Ovary (tissue), 3 donors: ENCODE data around the gene FAM222A.

Source experiments
- CTCF ChIP-seq, 3 donors: fragments of 450-650 bp in 2 of 3; fragments of 200-600 bp in 1 of 3; IDR thresholded peaks; one replicate each; pipeline versions ENCODE4 v1.5.1 to v1.8.0; 2016 to 2022; ENCODE audit warnings: antibody characterized with exemption in 3 of 3, mild to moderate bottlenecking in 1 of 3
- POLR2A ChIP-seq: fragments of 450-650 bp; IDR thresholded peaks from one replicate; pipeline ENCODE4 v1.6.1; 2017; ENCODE audit warnings: antibody characterized with exemption, mild to moderate bottlenecking, moderate library complexity
- donor health status: DM: no; HTN: no; CAD: no.

DNA sequence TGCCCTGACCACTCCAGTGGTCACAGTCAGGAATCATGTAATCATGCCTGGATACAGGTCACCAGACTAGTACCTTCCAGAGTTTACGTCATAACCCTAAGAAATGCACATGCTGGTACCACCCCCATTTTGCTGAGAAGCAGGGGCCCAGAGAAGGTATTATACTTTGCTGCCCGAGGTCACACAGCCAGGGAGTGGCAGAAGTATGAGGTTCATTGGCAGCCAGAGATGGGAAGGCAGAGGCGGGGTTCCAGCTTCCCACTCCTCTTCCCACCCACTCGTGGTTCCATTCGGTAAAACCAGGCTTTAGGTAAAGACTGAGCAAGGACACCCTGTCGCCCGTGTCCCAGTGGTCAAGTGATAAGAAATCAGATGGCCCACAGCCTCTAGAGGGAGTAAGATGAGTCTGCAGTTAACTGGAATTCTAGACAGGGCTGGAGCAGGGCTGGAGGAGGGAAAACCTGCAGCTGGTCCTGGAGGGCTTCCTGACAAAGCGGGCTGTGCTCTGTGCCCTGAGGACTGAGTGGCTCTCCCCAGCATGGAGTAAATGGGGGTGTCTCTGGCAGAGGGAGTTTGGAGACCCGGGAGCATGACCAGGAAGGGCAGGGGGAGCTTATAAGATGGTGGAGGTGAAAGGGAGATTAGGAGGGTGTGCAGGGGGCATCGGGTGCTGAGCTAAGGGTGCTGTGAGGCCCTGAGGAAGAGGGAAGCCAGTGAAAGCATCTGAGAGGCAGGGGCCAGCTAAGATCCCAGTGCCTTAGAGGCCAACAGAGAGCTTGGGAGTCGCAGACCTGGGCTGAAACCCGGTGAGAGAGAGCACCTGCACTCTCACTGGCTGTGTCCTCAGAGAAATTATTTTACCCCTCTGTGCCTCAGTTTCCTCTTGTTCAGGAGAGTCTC lies 5.7 kb downstream of the FAM222A start:
- TF ChIP-seq CTCF (IDR thresholded peaks at IDR 0.05) (no peak), POLR2A (no peak)
